HG03457 (cell line): ENCODE results near the gene IFNA1.
A peak's percentile ranks its signal among the peaks of the same experiment; 100 is the strongest.
"Not testable (repeated sequence)": the region's sequence is repeated elsewhere in the genome, so short reads cannot be mapped to it uniquely, and the experiment has no call there.

Source experiments
- ATAC-seq: cut with Tn5 transposase; IDR thresholded peaks from one replicate; pipeline ENCODE4 v1.9.1; 2021; ENCODE audit warnings: moderate number of reproducible peaks; ENCODE audit not compliant: unreplicated experiment

Gene IFNA1

DNA sequence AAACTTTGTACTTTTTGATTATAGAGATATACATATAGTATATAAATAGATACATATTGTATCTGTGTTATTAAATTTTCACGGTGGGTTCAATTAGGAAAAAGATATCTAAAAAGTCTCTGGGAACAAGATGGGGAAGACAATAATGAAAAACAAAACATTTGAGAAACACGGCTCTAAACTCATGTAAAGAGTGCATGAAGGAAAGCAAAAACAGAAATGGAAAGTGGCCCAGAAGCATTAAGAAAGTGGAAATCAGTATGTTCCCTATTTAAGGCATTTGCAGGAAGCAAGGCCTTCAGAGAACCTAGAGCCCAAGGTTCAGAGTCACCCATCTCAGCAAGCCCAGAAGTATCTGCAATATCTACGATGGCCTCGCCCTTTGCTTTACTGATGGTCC, at the start of gene IFNA1:
Gene IFNA1, plus strand, starts transcription at position 301 of the 400 bp plus-strand sequence. Its CDS starts 69 bp downstream, at position 370.
- no peak for ATAC-seq

DNA sequence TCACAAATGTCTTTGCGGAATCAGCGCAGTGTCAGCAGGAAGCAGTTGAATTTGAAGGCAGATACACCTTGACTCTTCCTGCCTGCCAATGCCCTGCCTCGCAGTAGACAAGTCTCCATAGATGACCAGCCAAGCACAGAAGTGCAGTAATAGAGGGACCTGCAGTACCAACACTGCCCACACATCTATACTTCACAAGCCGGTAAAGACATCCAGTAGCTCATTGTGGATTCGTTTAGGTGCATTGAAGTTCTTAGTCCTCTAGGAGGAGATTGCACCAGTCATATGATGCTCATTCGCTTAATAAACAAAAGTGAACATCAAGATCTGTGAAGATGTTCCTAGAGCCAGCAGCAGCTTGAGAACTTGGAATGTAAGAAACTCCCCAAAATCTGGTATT, 48.0 kb upstream of the IFNA1 start:
- ATAC-seq: peak; percentile 87

DNA sequence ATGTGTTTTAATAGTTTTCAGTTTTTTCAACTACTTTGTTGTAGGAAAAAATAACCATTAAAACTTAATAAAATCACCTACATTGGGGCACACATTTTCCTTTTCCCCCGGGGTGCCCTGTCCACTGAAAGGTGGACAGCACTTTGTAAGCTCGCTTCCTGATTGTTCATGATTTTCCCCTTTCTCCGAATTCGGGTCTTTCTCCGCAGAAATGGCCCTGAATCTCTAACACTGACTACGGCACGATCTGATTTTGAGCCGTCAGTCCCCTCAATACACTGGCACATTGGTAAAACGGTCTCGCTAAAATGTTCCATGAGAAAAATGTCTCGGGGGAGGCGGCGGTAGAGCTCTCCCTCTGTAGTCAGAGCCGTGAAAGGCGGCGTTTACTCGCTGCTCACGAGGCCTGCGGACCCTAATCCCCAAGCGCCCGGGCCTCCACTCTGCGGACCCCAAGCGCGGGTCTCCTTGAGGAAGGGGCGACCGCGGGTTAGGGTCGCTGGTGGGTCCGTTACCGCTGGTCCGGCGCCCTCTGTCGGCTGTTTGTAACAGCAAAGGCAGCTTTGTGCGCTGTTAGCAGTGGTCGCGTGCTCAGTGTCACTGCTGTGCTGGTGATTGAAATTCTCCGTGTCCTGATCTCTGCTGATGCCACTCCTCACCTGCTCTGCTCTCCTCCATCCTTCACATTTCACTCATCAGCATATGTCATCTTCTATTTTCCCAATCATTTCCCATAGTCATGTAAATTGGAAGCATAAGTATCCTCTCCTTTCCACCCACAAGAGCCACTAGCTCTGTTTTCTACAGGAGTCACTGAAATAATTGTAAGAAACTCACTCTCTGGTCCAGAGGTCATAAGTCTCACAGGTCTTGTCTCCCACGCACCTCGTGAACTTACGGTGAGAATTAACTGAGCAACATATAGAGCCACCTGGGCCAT, 44.2 kb upstream of the IFNA1 start:
- ATAC-seq: no peak

DNA sequence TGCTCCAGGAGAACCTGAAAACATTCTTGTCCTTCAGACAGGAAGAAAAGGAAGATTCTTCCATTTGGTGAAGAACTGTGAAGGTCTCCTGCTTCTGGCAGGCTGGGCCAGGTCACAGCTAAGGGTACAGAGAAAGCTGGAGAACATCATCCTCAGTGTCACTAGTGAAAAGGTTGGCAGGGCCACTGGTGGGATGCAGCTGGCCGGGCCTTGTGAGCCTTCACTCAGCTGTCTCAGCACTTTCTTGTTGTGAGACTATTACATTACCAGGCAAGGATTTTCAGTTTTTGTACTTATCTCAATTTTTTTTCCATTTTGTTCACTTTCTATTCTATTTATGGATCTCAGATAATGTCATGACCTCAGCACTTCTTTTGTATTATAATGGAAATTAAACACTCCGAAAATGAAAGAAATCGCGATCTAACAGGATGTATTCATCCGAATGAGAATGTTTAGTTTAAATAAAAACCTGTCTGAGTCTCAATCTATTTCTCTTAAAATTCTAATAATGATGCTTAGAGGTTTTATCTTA, 41.2 kb upstream of the IFNA1 start:
- no peak for ATAC-seq

DNA sequence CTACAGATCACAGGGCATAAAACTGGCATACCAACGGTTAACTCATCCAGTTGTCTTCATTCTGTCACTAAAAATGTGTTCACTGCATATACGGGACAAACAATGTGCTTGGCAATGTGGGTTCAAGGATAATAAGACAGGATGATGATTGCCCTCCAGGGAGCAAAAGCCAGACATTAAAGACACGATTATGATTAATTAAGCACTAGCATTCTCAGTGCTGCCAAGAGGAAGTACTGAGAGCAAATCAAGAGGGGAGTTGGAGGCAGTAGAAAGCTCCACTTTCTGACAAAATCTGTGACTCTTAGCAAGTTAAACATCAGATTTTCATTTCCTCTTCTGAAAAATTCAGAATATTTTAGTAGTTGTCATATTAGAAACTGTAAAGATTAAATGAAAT, 40.3 kb upstream of the IFNA1 start:
- ATAC-seq: no peak

DNA sequence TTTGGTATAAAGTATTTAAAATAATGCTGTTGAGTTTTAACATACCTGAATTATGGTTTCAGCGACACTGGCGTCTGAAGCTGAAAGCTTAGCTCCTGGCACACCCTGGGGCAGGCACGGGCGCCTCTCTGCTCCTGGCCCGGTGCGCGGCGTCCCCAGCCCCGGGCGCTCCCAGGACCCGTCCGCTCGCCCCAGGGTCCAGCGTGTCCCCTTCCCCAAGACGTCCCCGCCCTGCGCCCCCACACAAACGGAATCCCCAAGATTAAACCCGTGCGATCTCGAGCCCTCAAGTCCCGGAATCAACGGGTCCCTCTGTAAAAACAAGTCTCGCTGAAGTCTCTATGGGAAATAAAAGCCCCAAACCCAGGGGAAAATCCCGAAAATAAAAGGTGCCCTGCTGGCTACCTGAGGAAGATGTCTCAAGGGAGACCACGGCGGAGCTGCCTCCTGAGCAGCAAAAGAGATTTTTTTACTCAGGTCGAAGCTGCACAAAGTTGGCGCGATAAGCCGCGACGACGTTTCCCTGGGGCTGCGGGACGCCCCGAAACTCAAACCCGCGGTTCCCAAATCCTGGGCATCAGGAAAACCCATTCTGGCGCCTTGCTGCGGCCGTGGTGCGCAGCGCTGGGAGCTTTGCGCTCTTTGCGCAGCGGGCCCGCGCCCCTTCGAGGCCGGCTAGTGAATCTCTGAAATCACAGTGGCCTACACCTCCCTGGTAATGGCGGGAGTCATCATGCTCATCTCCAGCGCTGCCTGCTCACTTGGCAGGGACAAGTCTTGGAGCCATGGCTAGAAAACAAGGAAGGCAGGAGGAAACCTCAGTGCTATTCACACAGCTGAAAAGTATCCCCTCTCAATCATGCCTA, 37.6 kb upstream of the IFNA1 start:
- ATAC-seq: no peak

DNA sequence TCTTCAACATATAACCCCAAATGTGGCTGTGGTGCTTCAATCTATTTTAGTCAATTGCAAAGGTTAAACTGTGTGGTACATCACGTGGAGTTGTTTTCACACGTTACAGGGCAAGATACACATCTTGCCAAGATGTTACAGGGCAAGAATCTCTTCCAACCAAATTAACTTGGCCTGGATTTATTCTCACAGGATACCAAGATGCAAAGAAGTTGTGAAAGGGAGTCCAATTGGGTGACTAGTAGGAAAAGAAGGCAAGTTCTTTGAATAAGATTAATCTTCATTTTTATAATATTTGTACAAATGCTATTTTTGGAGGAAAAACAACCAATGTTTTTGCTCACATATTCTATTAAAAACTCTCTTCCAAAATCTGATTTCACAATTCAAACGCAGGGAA, 36.1 kb upstream of the IFNA1 start:
- no peak for ATAC-seq

DNA sequence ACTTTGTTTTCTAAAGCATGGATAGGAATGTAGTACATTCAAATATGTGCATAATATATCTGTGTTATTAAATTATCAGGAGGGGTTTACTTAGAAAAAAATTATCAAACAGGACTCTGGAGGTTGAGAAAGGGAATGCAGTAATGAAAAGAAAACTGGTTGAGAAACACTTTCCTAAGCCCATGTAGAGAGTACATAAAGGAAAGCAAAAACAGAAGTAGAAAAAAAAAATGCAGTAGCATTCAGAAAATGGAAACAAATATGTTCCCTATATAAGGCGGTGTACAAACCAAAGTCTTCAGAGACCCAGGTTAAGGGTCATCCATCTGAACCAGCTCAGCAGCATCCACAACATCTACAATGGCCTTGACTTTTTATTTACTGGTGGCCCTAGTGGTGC, 31.4 kb upstream of the IFNA1 start, which contains the start of gene IFNA8:
Gene IFNA8, plus strand, starts transcription at position 301 of the 400 bp plus-strand sequence. Its CDS starts 60 bp downstream, at position 361.
- no peak for ATAC-seq

DNA sequence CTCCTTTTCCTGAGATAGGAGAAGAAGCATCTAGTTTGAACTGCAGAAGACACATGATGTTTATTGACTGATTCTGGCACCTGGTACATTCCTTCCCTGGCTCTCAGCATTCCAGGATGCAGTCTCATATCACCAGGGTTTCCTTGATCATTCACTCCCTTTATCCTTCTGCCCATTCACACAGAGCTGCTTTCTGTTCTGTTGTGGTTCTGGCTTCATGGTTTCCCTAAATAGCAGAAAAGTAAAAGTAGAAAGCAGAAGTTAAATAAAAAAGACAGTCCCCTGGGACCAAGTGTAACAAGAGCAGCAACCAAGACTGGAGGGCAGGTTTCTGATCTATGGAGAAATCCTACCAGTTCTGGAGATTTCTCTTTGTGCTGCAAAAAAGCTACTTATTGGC, 28.1 kb upstream of the IFNA1 start:
- ATAC-seq: no peak

DNA sequence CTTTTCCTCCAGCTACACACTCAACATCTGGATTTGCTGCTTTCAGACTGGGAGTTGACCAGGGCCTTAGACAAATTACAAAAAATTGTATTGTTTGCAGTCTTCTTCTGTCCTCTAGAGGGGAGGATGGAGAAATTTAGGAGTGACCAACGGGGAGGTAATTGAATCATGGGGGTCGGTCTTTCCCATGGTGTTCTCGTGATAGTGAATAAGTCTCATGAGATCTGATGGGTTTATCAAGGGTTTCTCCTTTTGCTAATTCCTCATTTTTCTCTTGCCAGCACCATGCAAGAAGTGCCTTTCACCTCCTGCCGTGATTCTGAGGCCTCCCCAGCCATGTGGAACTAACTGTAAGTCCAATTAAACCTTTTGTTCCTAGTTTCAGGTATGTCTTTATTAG, 27.1 kb upstream of the IFNA1 start:
- ATAC-seq: no peak

DNA sequence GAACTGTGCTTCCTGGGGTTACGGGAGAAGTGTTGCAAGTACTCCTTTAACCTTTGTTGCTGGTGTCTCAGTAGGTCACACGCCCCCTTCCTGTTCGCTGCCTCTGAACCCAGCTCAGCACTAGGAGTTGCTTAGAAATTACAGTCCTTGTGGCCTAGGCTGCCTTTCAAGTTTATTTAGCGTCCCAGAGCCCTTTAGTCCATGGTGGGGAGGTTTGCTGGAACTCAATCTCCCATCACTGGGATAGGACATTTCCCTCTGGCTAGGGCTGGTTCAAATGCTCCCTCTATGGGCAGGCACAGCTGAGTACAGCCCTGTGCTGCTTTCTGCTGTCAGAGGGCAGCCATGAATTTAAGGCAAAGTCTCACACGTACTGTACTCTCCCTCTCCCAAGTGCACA, 26.6 kb upstream of the IFNA1 start:
- ATAC-seq: no peak

DNA sequence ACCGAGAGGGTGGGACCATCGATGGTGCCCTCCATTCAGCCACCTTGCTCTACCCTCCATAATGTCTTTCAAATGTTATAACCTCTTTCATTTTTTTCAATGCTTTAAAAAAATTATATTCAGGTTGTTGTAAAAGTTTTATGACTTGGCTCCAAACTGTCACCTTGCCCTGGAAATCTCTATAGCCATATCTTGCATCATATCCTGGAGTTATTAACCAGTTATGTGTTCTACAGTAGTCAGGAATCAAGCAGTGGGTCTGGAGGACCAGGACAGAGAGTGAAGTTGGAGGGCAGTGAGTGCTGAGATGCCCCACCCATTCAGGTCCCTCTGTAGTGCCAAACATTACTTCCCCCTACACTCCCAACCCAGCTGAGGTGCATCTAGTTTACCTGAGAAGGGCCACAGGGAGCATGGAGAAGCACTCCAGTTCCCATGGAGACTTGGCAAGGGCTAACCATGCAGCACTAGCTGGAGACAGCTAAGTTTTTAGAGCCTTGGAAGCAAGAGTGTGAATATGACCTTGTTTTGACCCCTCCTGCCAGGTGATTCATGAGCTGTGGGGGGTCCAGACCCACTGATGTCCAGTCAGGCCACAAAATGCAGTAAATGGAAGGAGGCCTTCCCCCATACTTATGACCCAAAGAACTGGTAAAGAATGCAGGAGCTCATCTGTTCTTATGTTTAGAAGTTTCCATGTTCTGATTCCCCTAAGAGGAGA, 25.9 kb upstream of the IFNA1 start:
- no peak for ATAC-seq

DNA sequence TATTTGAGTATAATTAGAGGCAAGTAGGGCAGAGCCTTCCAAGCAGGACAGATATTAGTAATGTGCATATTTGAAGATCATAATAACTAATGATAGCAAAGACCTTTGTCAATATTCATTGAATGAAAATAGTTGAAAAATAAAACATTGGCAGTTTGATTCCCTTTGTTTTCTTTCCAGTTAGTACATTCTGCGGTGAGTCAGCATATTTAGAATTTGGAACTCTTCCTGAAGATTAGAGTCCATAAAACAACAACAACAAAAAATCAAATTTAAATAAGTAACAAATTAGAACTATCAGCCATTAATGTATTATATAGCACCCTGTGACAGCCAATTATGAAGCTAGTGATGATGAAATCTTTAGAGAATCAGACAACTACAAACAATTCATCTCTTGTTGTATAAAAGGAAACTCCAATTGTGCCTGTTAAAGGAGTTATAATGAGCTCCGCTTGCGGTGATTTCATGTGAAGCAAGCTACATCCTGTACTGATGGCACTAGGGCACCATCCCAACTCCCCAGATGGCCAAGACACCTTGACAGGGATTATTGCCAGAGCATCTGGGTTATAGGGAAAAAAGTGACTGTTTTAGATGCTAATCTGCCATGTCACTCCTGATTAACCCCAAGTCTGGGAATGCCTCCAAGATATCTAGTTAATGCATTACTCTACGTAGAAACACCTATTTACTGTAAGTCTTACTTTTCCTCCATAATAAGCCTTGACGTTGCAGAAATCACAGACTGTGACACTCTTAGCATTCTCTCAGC, 24.6 kb upstream of the IFNA1 start:
- no peak for ATAC-seq

DNA sequence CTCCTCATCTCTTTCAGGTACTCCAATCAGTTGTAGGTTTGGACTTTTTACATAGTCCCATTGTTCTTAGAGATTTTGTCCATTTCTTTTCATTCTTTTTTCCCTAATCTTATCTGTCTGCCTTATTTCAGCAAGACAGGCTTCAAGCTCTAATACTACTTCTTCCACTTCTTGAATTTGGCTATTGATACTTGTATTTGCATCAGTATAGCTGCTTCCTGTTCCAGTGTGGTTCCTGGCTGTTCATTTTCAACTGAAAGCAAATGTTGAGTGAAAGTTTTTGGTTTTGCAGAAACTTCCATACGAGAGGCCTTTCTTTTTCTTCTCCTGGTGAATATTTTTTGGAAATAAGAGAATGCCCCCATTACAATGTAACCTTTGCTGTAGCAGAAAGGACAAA, 12.0 kb upstream of the IFNA1 start:
- no peak for ATAC-seq

DNA sequence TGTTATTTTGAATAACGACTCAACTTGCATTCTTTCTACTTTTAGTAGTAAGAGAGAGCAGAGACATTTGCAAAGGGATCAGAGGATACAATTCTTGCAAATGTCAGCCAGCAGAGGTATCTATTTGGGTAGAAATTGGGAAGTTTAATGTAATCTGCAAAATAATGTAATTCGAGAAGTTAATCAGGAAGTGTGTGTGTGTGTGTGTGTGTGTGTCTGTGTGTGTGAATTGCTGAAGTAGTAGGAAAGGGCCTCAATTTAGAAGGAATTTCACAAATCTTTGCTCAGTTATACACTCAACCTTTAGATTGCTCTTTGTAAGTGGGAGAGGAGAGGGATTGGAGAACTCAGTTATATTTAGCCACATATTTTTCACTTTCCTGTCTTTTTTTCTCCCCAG, 11.0 kb upstream of the IFNA1 start:
- ATAC-seq: no peak

DNA sequence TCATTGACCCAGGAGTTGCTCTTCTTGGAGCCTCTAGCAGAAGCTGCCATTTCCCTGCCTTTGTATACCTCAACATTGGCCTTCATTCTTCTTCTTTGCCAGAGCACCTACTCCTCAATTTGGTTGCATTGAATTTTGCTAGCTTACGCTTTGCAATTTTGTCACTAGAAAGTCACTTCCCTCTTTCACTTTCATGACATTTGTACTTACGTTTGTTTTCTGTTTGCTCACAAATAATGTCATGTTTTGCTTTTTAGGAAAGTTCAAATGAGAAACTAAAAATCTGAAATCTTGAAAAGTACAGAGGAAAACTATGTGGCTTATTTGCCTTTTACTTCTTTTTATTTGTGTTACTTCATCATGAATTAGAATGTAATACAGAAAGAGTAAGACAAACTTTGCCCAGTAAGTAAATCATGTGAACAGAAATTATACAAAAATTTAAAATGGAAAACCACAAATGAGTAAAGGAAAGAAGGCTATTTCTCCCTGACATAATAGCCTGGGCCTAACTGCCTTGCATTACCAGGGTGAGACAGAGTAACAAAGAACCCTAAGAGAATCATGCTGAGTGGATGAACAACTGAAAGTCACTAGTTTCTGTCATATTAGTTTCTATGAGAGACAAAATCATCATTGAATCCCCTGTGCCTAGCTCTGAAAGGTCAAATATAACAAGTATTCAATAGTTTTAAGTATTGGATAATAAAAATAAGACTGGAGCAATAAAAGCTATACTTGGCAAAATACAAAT, 7.4 kb upstream of the IFNA1 start:
- no peak for ATAC-seq

DNA sequence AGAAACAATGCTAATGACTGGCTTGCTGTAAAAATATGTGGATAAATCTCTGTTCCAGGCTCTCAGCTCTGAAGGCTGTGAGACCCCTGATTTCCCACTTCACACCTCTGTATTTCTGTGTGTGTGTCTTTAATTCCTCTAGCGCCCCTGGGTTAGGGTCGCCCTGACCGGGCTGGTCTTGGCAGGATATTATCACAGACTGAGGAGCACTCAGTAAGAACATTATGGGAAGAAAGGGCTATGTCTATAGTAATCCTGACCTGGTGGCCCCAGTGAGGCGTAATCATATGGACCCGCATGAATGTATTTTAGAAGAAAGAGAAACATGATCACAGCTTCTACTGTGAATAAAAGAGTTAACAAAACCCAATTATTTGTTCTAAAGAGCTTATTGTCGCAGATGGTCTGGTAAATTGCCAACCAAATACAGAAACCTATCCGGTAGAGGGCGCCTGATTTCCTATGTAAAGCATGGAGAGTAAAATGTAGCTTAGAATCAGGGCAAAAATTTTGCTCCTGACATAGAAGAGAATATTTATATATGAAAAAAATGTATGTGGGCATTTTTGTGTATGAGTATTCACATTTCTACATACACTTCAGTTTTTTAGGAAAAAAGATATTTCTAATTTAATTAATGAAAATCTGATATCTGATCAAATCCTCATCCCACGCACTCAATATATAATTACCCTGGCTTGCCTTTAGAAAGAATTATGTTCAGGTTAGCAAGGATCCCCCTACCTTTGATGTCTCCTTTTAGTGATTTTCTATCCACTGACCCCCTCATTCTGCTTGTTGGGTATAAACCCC, 5.8 kb upstream of the IFNA1 start:
- no peak for ATAC-seq

DNA sequence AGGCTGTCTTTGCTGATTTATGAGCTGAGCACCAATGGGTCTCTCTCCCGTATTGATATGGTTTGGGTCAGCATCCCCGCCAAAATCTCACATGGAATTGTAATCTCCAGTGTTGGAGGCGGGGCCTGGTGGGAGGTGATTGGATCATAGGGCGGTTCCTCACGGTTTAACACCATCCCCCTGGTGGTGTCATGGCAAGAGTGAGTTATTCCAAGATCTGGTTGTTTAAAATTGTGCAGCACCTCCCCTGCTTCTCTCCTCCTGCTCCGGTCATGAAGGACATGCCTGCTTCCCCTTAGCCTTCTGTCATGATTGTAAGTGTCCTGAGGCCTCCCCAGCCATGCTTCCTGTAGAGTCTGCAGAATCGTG, 5.2 kb upstream of the IFNA1 start:
- ATAC-seq: not testable (repeated sequence)
